ENCODE results near the gene HS3ST2. TPM values are rescaled to one million over a fixed set of nuclear protein-coding genes. Genes with fewer than 3 reads are reported as not detected.

Gene HS3ST2
- total and polyA plus RNA-seq, 2 donors (not counting 3 experiments of a cell fraction or from before 2014, with no cell fraction given) = not detected

GRCh38 chr16:22771551-22771950 is 42.4 kb upstream of the HS3ST2 start:
- Histone ChIP-seq H2AFZ (ENCODE audit: low read depth, low read length) (no peak overlapping the region), H3K27me3 (ENCODE audit: control insufficient read depth in 2 of 2, insufficient read depth in 2 of 2, low read length in 2 of 2) (no peaks in the 10 kb centered on the region), H3K79me2 (ENCODE audit: control insufficient read depth, insufficient read depth, low read length) (no peaks in the 10 kb centered on the region), H4K20me1 (replicated peaks; ENCODE audit: control insufficient read depth, extremely low read depth, insufficient read depth, low read length) (no peaks in the 10 kb centered on the region), H3K9ac (replicated peaks; ENCODE audit: extremely low read depth, insufficient read depth, low read length) (no peak overlapping the region), H3K4me1 (ENCODE audit: control insufficient read depth, extremely low read depth, insufficient read depth, low read length) (no peaks in the 10 kb centered on the region), H3K9me1 (replicated peaks; ENCODE audit: control insufficient read depth, extremely low read depth, insufficient read depth, low read length) (no peaks in the 10 kb centered on the region), H3K36me3 (ENCODE audit: control insufficient read depth in 2 of 2, extremely low read depth in 1 of 2, insufficient read depth in 2 of 2, low read length in 2 of 2) (no peaks in the 10 kb centered on the region), H3K4me3 (replicated peaks in 1 of 3; ENCODE audit: insufficient read depth in 1 of 3, low read depth in 1 of 3, low read length in 3 of 3) (no peak overlapping the region), H3K4me2 (ENCODE audit: insufficient read depth, low read length) (no peak overlapping the region), H3K9me3 (replicated peaks; ENCODE audit: control insufficient read depth, insufficient read depth, low read length) (no peaks in the 10 kb centered on the region), H3K27ac (ENCODE audit: insufficient read depth, low read depth, low read length) (no peak overlapping the region)
- BruUV-seq (replicated peaks) = no TSS peak
- DNase-seq (ENCODE audit: low read depth, low spot score) (no peak), FAIRE-seq (no peak)
- POLR2A ChIA-PET = no interaction called here
- TF ChIP-seq CTCF (IDR thresholded peaks at IDR 0.05; ENCODE audit: extremely low read depth in 1 of 2, insufficient read depth in 1 of 2, low read depth in 1 of 2, low read length in 2 of 2) (no peak), EZH2 (IDR thresholded peaks at IDR 0.05; ENCODE audit: borderline replicate concordance, low read depth, low read length, severe bottlenecking) (no peak), MAX (IDR thresholded peaks at IDR 0.05; ENCODE audit: insufficient read depth, insufficient read length) (no peak), FOS (IDR thresholded peaks at IDR 0.05; ENCODE audit: borderline replicate concordance, insufficient read depth, low read length) (no peak), MYC (IDR thresholded peaks at IDR 0.05; ENCODE audit: low read depth, low read length) (no peak), POLR2AphosphoS5 (IDR thresholded peaks at IDR 0.05; ENCODE audit: insufficient read depth, low read depth, low read length) (no peak), JUN (IDR thresholded peaks at IDR 0.05; ENCODE audit: borderline replicate concordance, insufficient read depth, insufficient read length, low read depth) (no peak), GATA2 (IDR thresholded peaks at IDR 0.05; ENCODE audit: insufficient read depth, insufficient read length, low read depth, low read length) (no peak), POLR2A (IDR thresholded peaks at IDR 0.05; ENCODE audit: low read depth, low read length) (no peak)
- dilution Hi-C loops (cut with MboI; ENCODE audit: extremely low pct_ligation_motif_present, low sequenced_read_pairs) = no loop called here
- CTCF ChIA-PET = no interaction called here
- intact Hi-C loops (cut with micrococcal nuclease) = no loop called here

Measured in endothelial cell of umbilical vein (primary cell).